Measurements from ENCODE around the gene WDR45B.

WDR45B gene

DNA sequence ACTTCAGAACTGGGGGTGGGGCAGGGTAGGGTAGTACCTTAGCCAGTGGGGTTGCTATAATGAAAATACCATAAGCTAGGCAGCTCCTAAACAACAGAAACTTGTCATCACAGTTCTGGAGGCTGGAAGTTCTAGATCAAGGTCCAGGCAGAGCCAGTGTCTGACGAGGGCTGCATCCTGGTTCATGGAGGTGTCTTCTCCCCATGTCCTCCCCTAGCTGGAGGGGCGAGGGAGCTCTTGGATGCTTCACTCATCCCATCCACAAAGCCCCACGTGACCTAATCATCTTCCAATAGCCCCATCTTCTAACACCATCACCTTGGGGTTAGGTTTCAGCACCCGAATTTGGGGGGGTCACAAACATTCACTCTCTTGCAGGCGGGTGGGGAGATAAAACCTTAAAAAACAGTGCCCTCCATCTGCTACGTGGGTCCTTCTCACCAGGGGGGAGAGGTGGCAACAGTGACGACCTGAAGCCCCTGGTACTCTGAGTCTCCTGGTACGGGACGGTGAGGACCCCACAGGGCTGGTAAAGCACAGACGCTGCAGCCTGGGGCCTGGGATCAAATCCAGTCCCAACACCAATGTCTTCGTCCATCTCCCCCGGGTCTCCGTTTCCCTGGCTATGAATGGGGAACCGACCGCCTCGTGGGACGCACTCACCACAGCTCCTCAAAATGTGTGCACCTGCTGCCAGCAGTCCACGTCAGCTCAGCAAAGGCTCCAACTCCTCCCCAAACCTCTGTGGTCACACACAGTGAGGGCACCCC lies 27.4 kb upstream of the WDR45B start:
- no peak for TF ChIP-seq CTCF (IDR thresholded peaks at IDR 0.05)
- DNase-seq: no peak
- peaks cover 1% of the 10 kb centered on the region for H3K9me3 Mint-ChIP-seq
- no peaks in the 10 kb centered on the region for H3K36me3 Mint-ChIP-seq (ENCODE audit: low read depth)
- no peak overlapping the region for H3K4me3 Mint-ChIP-seq
- H3K27me3 Mint-ChIP-seq (ENCODE audit: low read depth, poor library complexity): peaks cover 10% of the 10 kb centered on the region
- H3K27ac Mint-ChIP-seq: no peak overlapping the region
- H3K4me1 Mint-ChIP-seq: peaks cover 8% of the 10 kb centered on the region

GRCh38 chr17:82674656-82675475 lies 26.6 kb upstream of the WDR45B start:
- Mint-ChIP-seq H3K4me1 (peaks cover 8% of the 10 kb centered on the region), H3K36me3 (ENCODE audit: low read depth) (no peaks in the 10 kb centered on the region), H3K9me3 (no peaks in the 10 kb centered on the region), H3K27ac (no peak overlapping the region), H3K27me3 (ENCODE audit: low read depth, poor library complexity) (peaks cover 10% of the 10 kb centered on the region), H3K4me3 (no peak overlapping the region)
- DNase-seq: no peak
- TF ChIP-seq CTCF (IDR thresholded peaks at IDR 0.05): no peak

DNA sequence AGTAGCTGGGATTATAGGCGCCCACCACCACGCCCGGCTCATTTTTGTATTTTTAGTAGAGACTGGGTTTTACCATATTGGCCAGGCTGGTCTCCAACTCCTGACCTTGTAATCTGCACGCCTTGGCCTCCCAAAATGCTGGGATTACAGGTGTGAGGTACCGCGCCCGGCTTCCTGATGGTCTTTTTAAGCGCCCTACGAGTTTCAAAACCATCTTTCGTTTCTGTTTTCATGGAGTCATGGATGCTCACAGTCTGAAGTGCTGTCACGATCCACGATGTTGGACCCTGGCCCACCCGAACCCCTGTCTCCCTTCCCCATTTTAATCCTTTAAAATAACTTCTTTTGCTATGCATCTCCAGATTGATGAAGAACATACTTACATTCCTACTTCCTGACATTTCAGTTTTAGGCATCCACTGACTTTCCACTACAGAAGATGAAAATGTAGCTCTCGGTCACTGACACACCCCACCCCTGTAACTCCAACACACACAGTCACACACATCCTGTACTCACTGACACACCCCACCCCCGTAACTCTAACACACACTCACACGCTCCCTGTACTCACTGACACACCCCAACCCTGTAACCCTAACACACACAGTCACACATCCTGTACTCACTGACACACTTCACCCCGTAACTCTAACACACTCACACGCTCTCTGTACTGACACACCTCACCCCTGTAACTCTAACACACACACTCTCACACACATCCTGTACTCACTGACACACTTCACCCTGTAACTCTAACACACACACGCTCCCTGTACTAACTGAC lies 22.6 kb upstream of the WDR45B start:
- Mint-ChIP-seq H3K27ac (no peak overlapping the region), H3K4me1 (peaks cover 8% of the 10 kb centered on the region), H3K27me3 (ENCODE audit: low read depth, poor library complexity) (peaks cover 8% of the 10 kb centered on the region), H3K9me3 (no peaks in the 10 kb centered on the region), H3K36me3 (ENCODE audit: low read depth) (no peaks in the 10 kb centered on the region), H3K4me3 (no peak overlapping the region)
- DNase-seq: no peak
- no peak for TF ChIP-seq CTCF (IDR thresholded peaks at IDR 0.05)

DNA sequence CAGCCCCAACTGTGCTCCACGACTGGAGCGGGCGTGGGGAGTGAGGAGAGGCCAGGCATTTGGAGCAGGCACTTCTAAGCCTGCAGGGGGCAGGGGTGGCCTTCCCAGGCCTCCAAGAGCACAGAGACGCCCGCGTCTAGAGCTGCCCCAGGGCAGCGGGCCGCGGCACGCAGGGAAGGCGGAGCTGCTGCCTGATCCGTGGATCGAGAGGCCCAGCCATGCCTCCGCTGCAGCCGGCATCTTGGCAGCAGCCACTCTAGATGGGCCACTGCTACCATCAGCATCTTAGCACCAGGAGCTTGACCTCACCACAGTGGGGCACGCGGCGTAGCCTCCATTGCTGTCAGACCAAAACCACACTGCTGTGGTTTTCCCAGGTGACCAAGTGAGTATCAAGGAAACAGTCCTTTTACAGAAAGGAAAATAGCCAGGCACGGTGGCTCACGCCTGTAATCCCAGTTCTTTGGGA lies 20.4 kb upstream of the WDR45B start:
- H3K27ac Mint-ChIP-seq: no peak overlapping the region
- H3K9me3 Mint-ChIP-seq: no peaks in the 10 kb centered on the region
- H3K27me3 Mint-ChIP-seq (ENCODE audit: low read depth, poor library complexity): peaks cover 7% of the 10 kb centered on the region
- peak; percentile 57 for TF ChIP-seq CTCF (IDR thresholded peaks at IDR 0.05)
- H3K36me3 Mint-ChIP-seq (ENCODE audit: low read depth): no peaks in the 10 kb centered on the region
- H3K4me3 Mint-ChIP-seq: no peak overlapping the region
- peaks cover 15% of the 10 kb centered on the region for H3K4me1 Mint-ChIP-seq
- DNase-seq: peak; percentile 64

- Mint-ChIP-seq H3K4me3 (no peak overlapping the region), H3K27ac (no peak overlapping the region)
- no peak for TF ChIP-seq CTCF (IDR thresholded peaks at IDR 0.05)
Measured at GRCh38 chr17:82668024-82668630, 19.9 kb upstream of the WDR45B start.

More at GRCh38 chr17:82668024-82668630, 19.9 kb upstream of the WDR45B start:
- peaks cover 15% of the 10 kb centered on the region for H3K4me1 Mint-ChIP-seq
- DNase-seq: no peak
- H3K9me3 Mint-ChIP-seq: no peaks in the 10 kb centered on the region
- H3K27me3 Mint-ChIP-seq (ENCODE audit: low read depth, poor library complexity): peaks cover 7% of the 10 kb centered on the region
- H3K36me3 Mint-ChIP-seq (ENCODE audit: low read depth): no peaks in the 10 kb centered on the region
